ENCODE results near the gene MKRN2.

DNA sequence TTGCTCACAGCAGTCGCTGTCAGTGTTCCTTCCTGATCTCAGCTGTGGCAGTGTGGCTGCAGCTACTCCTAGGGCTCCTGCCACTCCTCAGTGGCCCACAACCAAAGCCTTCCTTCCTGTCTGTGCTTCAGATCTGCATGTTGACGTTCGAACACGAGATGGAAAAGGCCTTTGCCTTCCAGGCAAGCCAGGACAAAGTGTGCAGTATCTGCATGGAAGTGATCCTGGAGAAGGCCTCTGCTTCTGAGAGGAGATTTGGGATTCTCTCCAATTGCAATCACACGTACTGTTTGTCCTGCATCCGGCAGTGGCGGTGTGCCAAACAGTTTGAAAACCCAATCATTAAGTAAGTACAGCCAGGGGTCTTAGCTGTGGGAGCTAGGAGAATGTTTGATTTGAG is 17.8 kb downstream of the MKRN2 start:
- no peak for TF ChIP-seq EZH2 (IDR thresholded peaks at IDR 0.05; ENCODE audit: borderline replicate concordance, low read length)
- TF ChIP-seq CTCF (conservative IDR thresholded peaks at IDR 0.05 in 1 of 2, IDR thresholded peaks at IDR 0.05 in 1 of 2; ENCODE audit: extremely low read depth in 1 of 2, insufficient read depth in 1 of 2, low read depth in 1 of 2, low read length in 2 of 2), result no peak
